ENCODE results near the gene APOL5.

Gene APOL5

GRCh38 chr22:35743326-35743860, 25.7 kb downstream of the APOL5 start:
- no peak for DNase-seq

GRCh38 chr22:35746248-35746647, 28.6 kb downstream of the APOL5 start:
- DNase-seq = no peak

- DNase-seq = peak; percentile 27
Observed at GRCh38 chr22:35746946-35747703, 29.5 kb downstream of the APOL5 start.

- DNase-seq = no peak
Observed at GRCh38 chr22:35749808-35750207, 32.1 kb downstream of the APOL5 start.

- no peak for DNase-seq
Observed at GRCh38 chr22:35752006-35752862, 34.6 kb downstream of the APOL5 start.

GRCh38 chr22:35752863-35753189, 35.2 kb downstream of the APOL5 start:
- no peak for DNase-seq

- DNase-seq = no peak
Observed at GRCh38 chr22:35754761-35755160, 37.1 kb downstream of the APOL5 start.

- DNase-seq = no peak
Observed at GRCh38 chr22:35756722-35757121, 39.0 kb downstream of the APOL5 start.

- no peak for DNase-seq
Observed at GRCh38 chr22:35758394-35758793, 40.7 kb downstream of the APOL5 start.

- no peak for DNase-seq
Observed at GRCh38 chr22:35761037-35761436, 43.4 kb downstream of the APOL5 start.

GRCh38 chr22:35766654-35767580, 49.2 kb downstream of the APOL5 start:
- DNase-seq = no peak

GRCh38 chr22:35769974-35770373, 52.3 kb downstream of the APOL5 start:
- no peak for DNase-seq

- no peak for DNase-seq
Observed at GRCh38 chr22:35775339-35775738, 57.7 kb downstream of the APOL5 start.

GRCh38 chr22:35777335-35777975, 59.8 kb downstream of the APOL5 start:
- DNase-seq = peak; percentile 19

All from NCI-H226 (cell line).